Measurements from ENCODE around the gene NTM.

The NTM gene

GRCh38 chr11:131597890-131598289 lies 227.5 kb downstream of the NTM start:
- Histone ChIP-seq H3K9me2 (replicated peaks; ENCODE audit: control insufficient read depth, low read length) (no peaks in the 10 kb centered on the region), H3K36me3 (ENCODE audit: control insufficient read depth, low read length) (no peaks in the 10 kb centered on the region), H3K9me3 (ENCODE audit: control insufficient read depth, insufficient read depth, low read length) (no peaks in the 10 kb centered on the region), H3K4me2 (ENCODE audit: low read length) (no peak overlapping the region), H4K20me1 (ENCODE audit: control insufficient read depth, insufficient read depth, low read depth, low read length) (no peaks in the 10 kb centered on the region), H3F3A (ENCODE audit: control insufficient read depth, insufficient read depth) (no peaks in the 10 kb centered on the region), H3K27ac (ENCODE audit: low read depth, low read length) (no peak overlapping the region), H3K4me3 (ENCODE audit: low read length) (no peak overlapping the region), H3K79me2 (ENCODE audit: control insufficient read depth, low read length) (no peaks in the 10 kb centered on the region), H3K4me1 (ENCODE audit: control insufficient read depth, low read length) (no peaks in the 10 kb centered on the region), H3K27me3 (ENCODE audit: control insufficient read depth, low read length) (0 out of 2 replicates have a peak, but pooled peaks cover 3% of the 10 kb centered on the region)
- TF ChIP-seq CTCF (IDR thresholded peaks at IDR 0.05; ENCODE audit: low read depth, low read length, poor library complexity, severe bottlenecking) (no peak), EZH2phosphoT487 (IDR thresholded peaks at IDR 0.05; ENCODE audit: borderline replicate concordance, low read length) (no peak)

- H3K36me3 ChIP-seq (ENCODE audit: control insufficient read depth, low read length), result no peaks in the 10 kb centered on the region
- H3F3A ChIP-seq (ENCODE audit: control insufficient read depth, insufficient read depth), result no peaks in the 10 kb centered on the region
- no peak overlapping the region for H3K27ac ChIP-seq (ENCODE audit: low read depth, low read length)
- H3K9me3 ChIP-seq (ENCODE audit: control insufficient read depth, insufficient read depth, low read length), result no peaks in the 10 kb centered on the region
- H3K27me3 ChIP-seq (ENCODE audit: control insufficient read depth, low read length), result 0 out of 2 replicates have a peak, but pooled peaks cover 3% of the 10 kb centered on the region
- H3K4me1 ChIP-seq (ENCODE audit: control insufficient read depth, low read length), result no peaks in the 10 kb centered on the region
- no peak overlapping the region for H3K4me3 ChIP-seq (ENCODE audit: low read length)
- TF ChIP-seq EZH2phosphoT487 (IDR thresholded peaks at IDR 0.05; ENCODE audit: borderline replicate concordance, low read length), result no peak
- TF ChIP-seq CTCF (IDR thresholded peaks at IDR 0.05; ENCODE audit: low read depth, low read length, poor library complexity, severe bottlenecking), result no peak
- no peaks in the 10 kb centered on the region for H3K9me2 ChIP-seq (replicated peaks; ENCODE audit: control insufficient read depth, low read length)
- H3K79me2 ChIP-seq (ENCODE audit: control insufficient read depth, low read length), result no peaks in the 10 kb centered on the region
- no peak overlapping the region for H3K4me2 ChIP-seq (ENCODE audit: low read length)
- no peaks in the 10 kb centered on the region for H4K20me1 ChIP-seq (ENCODE audit: control insufficient read depth, insufficient read depth, low read depth, low read length)
Measured at GRCh38 chr11:131598305-131598704, 227.9 kb downstream of the NTM start.

GRCh38 chr11:131599285-131599684 lies 228.9 kb downstream of the NTM start:
- TF ChIP-seq CTCF (IDR thresholded peaks at IDR 0.05; ENCODE audit: low read depth, low read length, poor library complexity, severe bottlenecking), result no peak
- no peak for TF ChIP-seq EZH2phosphoT487 (IDR thresholded peaks at IDR 0.05; ENCODE audit: borderline replicate concordance, low read length)
- no peaks in the 10 kb centered on the region for H3F3A ChIP-seq (ENCODE audit: control insufficient read depth, insufficient read depth)
- no peak overlapping the region for H3K27ac ChIP-seq (ENCODE audit: low read depth, low read length)
- H3K79me2 ChIP-seq (ENCODE audit: control insufficient read depth, low read length), result no peaks in the 10 kb centered on the region
- no peak overlapping the region for H3K4me3 ChIP-seq (ENCODE audit: low read length)
- no peaks in the 10 kb centered on the region for H3K9me3 ChIP-seq (ENCODE audit: control insufficient read depth, insufficient read depth, low read length)
- H3K4me2 ChIP-seq (ENCODE audit: low read length), result no peak overlapping the region
- 0 out of 2 replicates have a peak, but pooled peaks cover 3% of the 10 kb centered on the region for H3K27me3 ChIP-seq (ENCODE audit: control insufficient read depth, low read length)
- H3K4me1 ChIP-seq (ENCODE audit: control insufficient read depth, low read length), result no peaks in the 10 kb centered on the region
- no peaks in the 10 kb centered on the region for H3K9me2 ChIP-seq (replicated peaks; ENCODE audit: control insufficient read depth, low read length)
- H4K20me1 ChIP-seq (ENCODE audit: control insufficient read depth, insufficient read depth, low read depth, low read length), result no peaks in the 10 kb centered on the region
- H3K36me3 ChIP-seq (ENCODE audit: control insufficient read depth, low read length), result no peaks in the 10 kb centered on the region
